OCI-LY1 (cell line): ENCODE measurements around the gene CTSV.
A peak's percentile ranks its signal among the peaks of the same experiment; 100 is the strongest.
"Not testable (repeated sequence)": the region's sequence is repeated elsewhere in the genome, so short reads cannot be mapped to it uniquely, and the experiment has no call there.

Experiments
- H2AFZ ChIP-seq: fragments of 200-600 bp; sonication (generic), shearing (Covaris generic); 2 replicates; pipeline ENCODE4 v1.6.0; 2014; ENCODE audit warnings: antibody characterized with exemption, mild to moderate bottlenecking, low read length
- H3F3A ChIP-seq: fragments of 200-600 bp; sonication (generic), shearing (Covaris generic); 2 replicates; pipeline ENCODE4 v1.6.0; 2014; ENCODE audit warnings: mild to moderate bottlenecking, antibody characterized with exemption, low read length, moderate library complexity; ENCODE audit not compliant: insufficient read depth
- H3K27ac ChIP-seq: fragments of 200-600 bp; sonication (generic); 2 replicates; pipeline ENCODE4 v1.5.1; 2014; ENCODE audit warnings: low read length, mixed run types, mild to moderate bottlenecking, low read depth; ENCODE audit not compliant: poor library complexity, severe bottlenecking
- H3K27me3 ChIP-seq: fragments of 200-600 bp; sonication (generic); 2 replicates; pipeline ENCODE4 v1.6.0; 2014; ENCODE audit warnings: antibody characterized with exemption, mild to moderate bottlenecking, low read length, moderate library complexity; ENCODE audit not compliant: insufficient read depth
- H3K36me3 ChIP-seq: fragments of 200-600 bp; sonication (generic); 2 replicates; pipeline ENCODE4 v1.6.1; 2014; ENCODE audit warnings: mild to moderate bottlenecking, antibody characterized with exemption, low read length, moderate library complexity, mixed read lengths; ENCODE audit not compliant: insufficient read depth
- H3K4me1 ChIP-seq: fragments of 200-600 bp; sonication (generic); 2 replicates; pipeline ENCODE4 v1.5.1; 2014; ENCODE audit warnings: mild to moderate bottlenecking, low read length, moderate library complexity; ENCODE audit not compliant: insufficient read depth, severe bottlenecking
- H3K4me2 ChIP-seq: fragments of 200-600 bp; sonication (generic), shearing (Covaris generic); 2 replicates; pipeline ENCODE4 v1.6.1; 2014; ENCODE audit warnings: low read length
- H3K4me3 ChIP-seq: fragments of 200-600 bp; sonication (generic); 2 replicates; pipeline ENCODE4 v1.5.1; 2014; ENCODE audit warnings: low read length, low read depth, mild to moderate bottlenecking, mixed read lengths; ENCODE audit not compliant: poor library complexity, severe bottlenecking
- H3K79me2 ChIP-seq: fragments of 200-600 bp; shearing (Covaris generic); 2 replicates; pipeline ENCODE4 v1.6.1; 2016; ENCODE audit warnings: mixed run types, low read length, mixed read lengths; ENCODE audit not compliant: insufficient read depth
- H3K9ac ChIP-seq: fragments of 200-600 bp; sonication (generic), shearing (Covaris generic); 2 replicates; pipeline ENCODE4 v1.6.1; 2014; ENCODE audit warnings: mild to moderate bottlenecking, low read length, mixed read lengths
- H3K9me2 ChIP-seq: fragments of 200-600 bp; sonication (generic), shearing (Covaris generic); 2 replicates; pipeline ENCODE4 v1.6.1; 2014; ENCODE audit warnings: low read depth, mild to moderate bottlenecking, low read length, mixed read lengths
- H3K9me3 ChIP-seq: fragments of 200-600 bp; shearing (Covaris generic); 2 replicates; pipeline ENCODE4 v1.6.1; 2014; ENCODE audit warnings: low read length, mixed read lengths
- H4K20me1 ChIP-seq: fragments of 200-600 bp; sonication (generic), shearing (Covaris generic); 2 replicates; pipeline ENCODE4 v1.6.0; 2016; ENCODE audit warnings: mild to moderate bottlenecking, low read length; ENCODE audit not compliant: insufficient read depth
- EZH2 ChIP-seq: fragments of 200-600 bp; sonication (generic), shearing (Covaris generic); IDR thresholded peaks from 2 replicates; pipeline ENCODE4 v1.8.0; 2017; ENCODE audit warnings: borderline replicate concordance, mixed run types, mild to moderate bottlenecking, antibody characterized with exemption, low read length, moderate library complexity, mixed read lengths
- TF ChIP-seq, protein P1 (sequence below): fragments of 200-600 bp; sonication (generic), shearing (Covaris generic); IDR thresholded peaks from 2 replicates; pipeline ENCODE4 v1.5.1; 2017; ENCODE audit warnings: mild to moderate bottlenecking, antibody characterized with exemption, low read length, moderate library complexity, mixed read lengths

The CTSV gene

GRCh38 chr9:97038611-97039513 is at the start of gene CTSV:
Gene CTSV, minus strand, starts transcription at chr9:97039142. Its CDS starts 1,099 bp downstream, at chr9:97038043.
- TF ChIP-seq, protein P1, sequence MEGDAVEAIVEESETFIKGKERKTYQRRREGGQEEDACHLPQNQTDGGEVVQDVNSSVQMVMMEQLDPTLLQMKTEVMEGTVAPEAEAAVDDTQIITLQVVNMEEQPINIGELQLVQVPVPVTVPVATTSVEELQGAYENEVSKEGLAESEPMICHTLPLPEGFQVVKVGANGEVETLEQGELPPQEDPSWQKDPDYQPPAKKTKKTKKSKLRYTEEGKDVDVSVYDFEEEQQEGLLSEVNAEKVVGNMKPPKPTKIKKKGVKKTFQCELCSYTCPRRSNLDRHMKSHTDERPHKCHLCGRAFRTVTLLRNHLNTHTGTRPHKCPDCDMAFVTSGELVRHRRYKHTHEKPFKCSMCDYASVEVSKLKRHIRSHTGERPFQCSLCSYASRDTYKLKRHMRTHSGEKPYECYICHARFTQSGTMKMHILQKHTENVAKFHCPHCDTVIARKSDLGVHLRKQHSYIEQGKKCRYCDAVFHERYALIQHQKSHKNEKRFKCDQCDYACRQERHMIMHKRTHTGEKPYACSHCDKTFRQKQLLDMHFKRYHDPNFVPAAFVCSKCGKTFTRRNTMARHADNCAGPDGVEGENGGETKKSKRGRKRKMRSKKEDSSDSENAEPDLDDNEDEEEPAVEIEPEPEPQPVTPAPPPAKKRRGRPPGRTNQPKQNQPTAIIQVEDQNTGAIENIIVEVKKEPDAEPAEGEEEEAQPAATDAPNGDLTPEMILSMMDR: no peak
- no peak for TF ChIP-seq EZH2
- Histone ChIP-seq H3K27me3 (0 out of 2 replicates have a peak, but pooled peaks cover 3% of the 10 kb centered on the region), H3K4me1 (peaks cover 4% of the 10 kb centered on the region), H3K9me3 (no peaks in the 10 kb centered on the region), H3K27ac (no peak within 1 kb of the TSS), H2AFZ (peak within 1 kb of the TSS; percentile 45; the same call in 1 of the 2 replicates), H3K4me2 (peak within 1 kb of the TSS; percentile 55), H4K20me1 (no peaks in the 10 kb centered on the region), H3K36me3 (no peaks in the 10 kb centered on the region), H3K4me3 (peak within 1 kb of the TSS; percentile 52), H3F3A (no peaks in the 10 kb centered on the region; the same call in 1 of the 2 replicates), H3K79me2 (no peaks in the 10 kb centered on the region), H3K9me2 (no peaks in the 10 kb centered on the region), H3K9ac (peak within 1 kb of the TSS; percentile 34; the same call in 1 of the 2 replicates)

DNA sequence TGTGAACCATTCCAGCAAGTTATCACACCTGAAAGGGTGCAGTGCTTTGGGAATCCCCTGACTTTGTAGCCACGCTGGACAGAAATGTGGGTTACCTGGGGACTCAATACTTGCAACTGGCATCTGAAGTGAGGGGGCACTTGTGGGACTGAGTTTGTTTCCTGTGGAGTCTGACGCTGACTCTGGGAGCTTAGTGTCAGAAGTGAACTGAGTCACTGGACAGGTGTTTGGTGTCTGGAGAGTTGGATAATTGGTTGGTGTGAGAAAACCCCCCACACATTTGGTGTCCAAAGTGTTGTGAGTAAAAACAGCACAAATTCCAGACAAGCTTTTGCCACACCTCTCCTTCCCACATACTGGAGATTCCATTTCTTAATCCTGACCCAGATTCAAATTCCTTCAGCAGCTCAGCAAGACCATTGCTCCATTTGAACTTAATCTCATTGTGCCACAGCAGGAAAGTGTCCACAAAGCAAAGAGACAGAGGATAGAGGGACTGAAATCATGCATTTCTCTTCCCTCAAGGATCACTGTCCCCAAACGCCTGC is 48.8 kb upstream of the CTSV start:
- not testable (repeated sequence) for H3K9me3 ChIP-seq, H3K4me3 ChIP-seq, H3K9me2 ChIP-seq, H2AFZ ChIP-seq, H4K20me1 ChIP-seq, H3K79me2 ChIP-seq, H3K4me2 ChIP-seq, H3K27ac ChIP-seq, H3K9ac ChIP-seq, H3K36me3 ChIP-seq, H3K27me3 ChIP-seq, H3F3A ChIP-seq, H3K4me1 ChIP-seq

DNA sequence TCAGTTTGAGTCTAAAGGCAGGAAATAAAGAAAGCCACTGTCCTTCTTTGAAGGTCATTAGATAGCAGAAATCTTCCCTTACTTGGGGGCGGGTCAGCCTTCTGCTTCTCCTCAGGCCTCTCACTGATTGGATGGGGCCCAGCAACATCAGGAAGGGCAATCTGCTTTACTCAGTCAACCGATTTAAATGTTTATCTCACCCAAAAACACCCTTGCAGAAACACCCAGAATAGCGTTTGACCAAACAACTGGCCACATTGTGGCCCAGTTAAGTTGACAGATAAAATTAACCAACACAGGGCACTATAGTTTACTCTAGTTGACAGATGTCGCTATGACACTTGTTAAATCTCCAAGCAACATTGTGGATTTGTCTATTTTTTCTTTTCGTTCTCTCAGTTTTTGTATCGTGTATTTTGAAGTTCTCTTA is 45.6 kb upstream of the CTSV start:
- not testable (repeated sequence) for H3K9me2 ChIP-seq, H3K9me3 ChIP-seq, H3K4me1 ChIP-seq, H3F3A ChIP-seq, H3K36me3 ChIP-seq, H3K79me2 ChIP-seq, H3K9ac ChIP-seq, H3K4me3 ChIP-seq, H2AFZ ChIP-seq, H3K27ac ChIP-seq, H4K20me1 ChIP-seq, H3K27me3 ChIP-seq, H3K4me2 ChIP-seq

DNA sequence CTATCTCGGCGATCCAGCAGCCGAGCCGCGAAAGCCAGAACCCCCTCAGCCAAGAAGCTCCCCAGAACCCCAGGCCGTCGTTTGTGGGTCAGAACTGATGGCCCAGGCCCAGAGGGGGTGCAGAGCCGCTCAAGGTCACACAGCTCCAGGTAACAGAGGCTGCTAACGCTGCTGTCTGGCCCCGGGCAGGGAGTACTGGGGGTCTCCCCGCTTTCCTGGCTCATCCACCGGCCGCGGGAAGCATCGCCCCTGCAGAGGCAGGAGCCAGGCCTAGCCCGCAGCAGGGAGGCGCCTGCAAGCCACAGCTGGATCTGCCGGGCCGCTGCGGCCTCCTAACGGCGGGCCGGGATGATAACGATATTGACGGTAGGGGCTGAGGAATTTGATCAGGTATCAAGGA is 39.4 kb upstream of the CTSV start:
- TF ChIP-seq, protein P1: no peak
- no peak for TF ChIP-seq EZH2
- Histone ChIP-seq H3K4me1 (no peaks in the 10 kb centered on the region), H3F3A (no peaks in the 10 kb centered on the region), H3K36me3 (no peaks in the 10 kb centered on the region), H3K9ac (no peak overlapping the region), H3K79me2 (no peaks in the 10 kb centered on the region), H4K20me1 (no peaks in the 10 kb centered on the region), H3K27ac (no peak overlapping the region), H3K4me2 (no peak overlapping the region), H2AFZ (no peak overlapping the region), H3K27me3 (no peaks in the 10 kb centered on the region), H3K9me3 (no peaks in the 10 kb centered on the region), H3K9me2 (no peaks in the 10 kb centered on the region), H3K4me3 (no peak overlapping the region)
